Measurements from ENCODE around the gene GINS2.

GINS2 gene

GRCh38 chr16:85641776-85642176 lies 47.0 kb downstream of the GINS2 start:
- DNase-seq (ENCODE audit: low read depth in 2 of 3, low spot score in 2 of 3) = no peak

GRCh38 chr16:85641305-85641704 lies 47.4 kb downstream of the GINS2 start:
- DNase-seq (ENCODE audit: low read depth in 2 of 3, low spot score in 2 of 3) = no peak

DNA sequence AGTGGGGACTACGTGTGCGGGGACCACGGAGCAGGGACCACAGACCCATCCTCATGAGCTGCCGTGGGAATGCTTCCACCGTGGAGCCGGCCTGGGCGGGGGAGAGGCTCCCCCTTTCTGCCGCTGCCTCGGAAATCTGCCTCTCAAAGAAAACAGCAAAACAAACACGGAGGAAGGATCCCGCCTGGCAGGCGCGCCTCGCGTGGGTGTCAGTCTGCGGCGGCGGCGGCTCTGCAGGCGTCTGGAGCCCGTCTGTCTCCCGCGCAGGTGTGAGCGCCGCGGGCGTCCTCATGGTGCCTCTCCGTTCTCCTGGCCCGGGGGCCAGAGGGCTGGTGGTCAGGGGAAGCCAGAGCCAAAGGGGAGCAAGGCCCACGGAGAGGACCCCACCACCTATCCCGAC lies 48.2 kb downstream of the GINS2 start:
- no peak for DNase-seq (ENCODE audit: low read depth in 2 of 3, low spot score in 2 of 3)

DNA sequence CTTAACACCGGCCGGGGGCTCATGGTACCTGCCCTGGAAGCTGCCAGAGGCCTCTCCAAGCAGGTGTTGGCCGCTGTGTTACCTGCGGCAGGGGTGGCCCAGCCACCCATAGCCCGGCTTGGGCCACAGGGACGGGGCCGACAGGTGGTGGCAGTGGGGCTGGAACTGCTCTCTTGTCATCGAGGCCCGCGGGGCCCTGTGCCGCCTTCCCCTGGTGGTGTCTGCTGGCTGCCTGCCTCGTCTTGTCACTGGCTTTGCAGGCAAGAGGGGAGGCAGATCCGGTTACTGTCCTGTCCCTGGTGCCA lies 48.5 kb downstream of the GINS2 start:
- no peak for DNase-seq (ENCODE audit: low read depth in 2 of 3, low spot score in 2 of 3)

DNA sequence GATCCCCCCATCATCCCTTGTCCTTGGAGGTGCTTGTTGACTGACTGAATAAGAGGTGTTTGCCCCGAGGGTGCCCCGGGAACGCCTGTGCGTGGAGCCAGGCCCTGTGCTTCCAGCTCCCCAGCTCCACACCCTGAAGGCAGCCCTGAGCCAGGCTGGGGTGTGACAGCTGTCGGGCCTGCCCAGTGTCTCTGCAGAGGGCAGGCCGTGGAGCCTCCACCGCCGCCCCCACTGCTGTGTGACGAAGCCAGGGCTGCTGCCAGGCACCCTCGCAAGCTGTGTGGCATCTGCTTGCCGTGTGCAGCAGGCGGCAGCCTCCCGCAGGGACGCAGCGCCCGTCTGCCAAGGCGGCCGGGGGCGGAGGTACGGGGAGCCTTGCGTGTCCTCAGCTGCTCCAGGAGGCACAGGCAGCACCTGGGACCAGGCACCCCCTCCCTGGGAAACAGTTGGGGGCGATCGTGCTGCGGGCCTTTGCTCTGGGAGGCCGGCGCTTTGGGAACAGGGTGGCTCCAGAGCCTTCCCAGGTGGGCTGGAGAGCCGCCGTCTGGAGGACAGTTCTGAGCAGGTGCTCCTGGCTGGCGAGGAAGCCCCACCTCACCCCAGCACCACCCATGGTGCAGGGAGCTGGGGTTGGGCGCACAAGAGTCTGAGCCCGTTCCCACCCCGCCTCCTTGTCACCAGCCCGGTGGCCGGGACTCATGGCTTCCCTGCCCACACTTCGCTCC lies 49.1 kb downstream of the GINS2 start:
- DNase-seq (ENCODE audit: low read depth in 2 of 3, low spot score in 2 of 3) = no peak

DNA sequence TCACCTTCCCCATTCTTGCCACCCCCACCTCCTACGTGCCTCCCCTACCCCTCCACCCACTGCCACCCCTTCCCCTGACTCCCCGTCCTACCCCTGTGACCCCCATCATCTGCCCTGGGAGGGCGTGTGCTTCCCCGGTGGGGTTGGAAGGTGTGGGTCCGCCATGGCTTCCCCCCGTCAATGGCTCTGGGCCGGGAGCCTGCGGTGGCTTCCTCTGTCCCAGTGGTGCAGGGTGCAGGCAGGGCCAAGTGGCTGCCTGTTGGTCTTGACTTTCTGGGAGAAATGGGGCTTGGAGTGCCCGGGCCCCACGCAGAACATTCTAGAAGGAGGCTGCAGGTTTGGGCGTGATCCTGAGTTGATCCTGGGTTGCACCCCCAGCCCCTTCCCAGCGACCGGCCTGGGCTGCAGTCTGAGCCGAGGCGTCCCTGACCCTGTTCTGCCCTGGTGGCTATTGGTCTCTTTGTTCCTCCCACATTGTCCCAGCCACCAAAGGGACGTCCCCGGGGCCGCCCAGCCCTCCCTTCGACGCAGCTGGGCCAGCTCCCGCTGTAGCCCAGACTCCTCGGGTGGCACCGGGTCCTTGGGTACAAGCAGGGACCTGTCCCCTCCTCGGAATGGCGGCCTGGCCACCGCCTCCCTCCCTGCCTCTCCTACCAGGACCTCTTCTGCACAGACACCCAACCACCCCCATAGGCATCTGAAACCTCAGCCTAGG lies 49.9 kb downstream of the GINS2 start:
- no peak for DNase-seq (ENCODE audit: low read depth in 2 of 3, low spot score in 2 of 3)

- no peak for DNase-seq (ENCODE audit: low read depth in 2 of 3, low spot score in 2 of 3)
Observed at GRCh38 chr16:85637808-85638647, 50.7 kb downstream of the GINS2 start.

DNA sequence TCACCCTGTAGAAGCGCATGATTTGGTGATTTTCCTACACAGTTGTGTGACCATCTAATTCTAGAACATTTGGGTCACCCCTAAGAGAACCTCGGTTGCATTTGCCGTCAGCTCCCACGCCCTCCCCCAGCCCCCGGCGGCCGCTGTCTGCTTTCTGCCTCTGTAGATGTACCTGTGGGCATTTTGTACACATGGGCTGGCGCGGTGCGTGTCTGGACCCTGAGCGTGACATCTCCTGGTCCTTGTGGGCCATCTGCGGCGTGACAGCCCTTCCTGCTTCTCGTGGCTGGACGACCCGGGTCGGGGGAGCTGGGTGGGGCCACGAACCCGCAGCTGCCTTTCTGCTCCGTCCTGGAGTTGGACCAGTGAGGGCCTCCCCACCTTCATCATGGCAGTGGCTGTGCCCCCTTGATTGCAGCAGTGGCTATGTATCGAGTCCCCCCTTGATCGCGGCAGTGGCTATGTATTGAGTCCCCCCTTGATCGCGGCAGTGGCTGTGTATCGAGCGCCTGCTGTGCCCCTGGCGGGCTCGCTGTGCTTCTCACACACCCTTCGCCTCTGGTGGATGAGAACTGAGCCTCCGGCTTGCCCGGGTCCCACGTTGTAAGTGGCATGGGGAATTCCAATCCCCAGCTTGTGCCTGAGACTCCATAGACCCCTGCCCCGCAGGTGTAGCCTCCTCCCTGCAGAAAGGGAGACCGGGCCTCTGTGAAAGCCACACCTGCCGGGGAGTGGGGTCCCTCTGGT lies 51.5 kb downstream of the GINS2 start:
- no peak for DNase-seq (ENCODE audit: low read depth in 2 of 3, low spot score in 2 of 3)

DNA sequence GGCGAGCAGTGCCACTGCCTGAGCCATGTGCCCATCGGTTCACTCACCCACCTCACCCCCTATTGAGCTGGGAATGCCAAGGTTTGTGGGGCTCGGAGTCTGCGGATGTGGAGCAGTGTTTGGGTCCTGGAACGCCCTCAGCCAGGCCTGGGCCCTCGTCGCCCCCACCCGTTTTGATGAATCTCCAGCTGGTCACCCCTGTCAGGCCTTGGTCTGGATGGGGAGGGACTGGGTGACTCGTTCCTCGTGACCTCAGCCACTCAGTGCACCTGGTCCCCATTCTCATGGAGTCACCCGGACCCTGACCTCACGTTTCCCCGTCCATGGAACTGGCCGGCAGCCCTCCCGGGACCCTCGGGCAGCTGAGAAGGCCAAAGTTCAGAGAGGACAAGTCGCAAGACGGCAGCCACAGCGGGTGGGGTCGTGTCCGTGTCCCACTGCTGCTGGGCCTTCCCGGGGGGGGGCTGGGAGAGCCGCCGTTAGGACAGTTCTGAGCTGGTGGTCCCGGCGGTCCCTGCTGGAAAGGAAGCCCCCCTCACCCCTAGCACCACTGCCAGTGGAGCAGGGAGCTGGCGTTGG lies 52.4 kb downstream of the GINS2 start:
- DNase-seq (ENCODE audit: low read depth in 2 of 3, low spot score in 2 of 3) = no peak

- DNase-seq (ENCODE audit: low read depth in 2 of 3, low spot score in 2 of 3) = no peak
Observed at GRCh38 chr16:85635545-85636140, 53.1 kb downstream of the GINS2 start.

DNA sequence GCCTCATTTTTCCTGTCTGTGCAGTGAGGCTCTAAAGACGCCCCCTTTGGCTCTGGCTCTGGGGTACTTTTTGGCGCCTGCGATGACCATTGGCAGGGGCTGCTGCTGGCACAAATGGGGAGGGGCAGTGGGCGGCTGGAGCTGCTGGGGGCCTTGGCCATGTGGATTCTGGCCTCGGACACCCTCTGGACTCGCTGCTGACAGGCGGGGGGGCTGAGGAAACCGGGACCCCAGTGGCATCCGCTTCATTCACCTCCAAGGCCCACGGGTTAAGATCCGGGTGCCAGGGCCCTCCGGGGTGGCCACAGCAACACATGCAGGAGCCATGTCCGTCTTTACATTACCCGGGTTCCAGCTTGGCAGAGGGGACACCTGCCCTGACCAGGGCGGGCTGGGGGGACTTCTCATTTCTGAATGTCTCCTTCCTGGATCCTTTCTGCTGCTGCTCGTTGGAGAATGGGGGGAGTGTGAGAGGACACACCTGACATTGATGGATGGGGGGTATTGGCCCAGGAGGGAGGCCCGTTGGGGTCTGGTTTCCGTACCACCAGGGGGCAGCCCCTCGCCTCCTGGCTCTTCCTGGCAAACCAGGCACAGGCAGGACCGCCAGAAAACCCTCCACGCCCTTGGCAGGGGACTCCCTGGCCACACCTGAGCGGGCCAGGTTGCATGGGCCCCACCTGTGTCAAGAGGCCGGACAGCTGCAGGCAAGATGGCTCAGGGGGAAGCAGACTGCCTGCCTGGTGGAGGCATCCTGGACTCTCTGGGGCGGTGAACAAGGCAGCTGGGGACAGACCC lies 53.8 kb downstream of the GINS2 start:
- no peak for DNase-seq (ENCODE audit: low read depth in 2 of 3, low spot score in 2 of 3)

DNA sequence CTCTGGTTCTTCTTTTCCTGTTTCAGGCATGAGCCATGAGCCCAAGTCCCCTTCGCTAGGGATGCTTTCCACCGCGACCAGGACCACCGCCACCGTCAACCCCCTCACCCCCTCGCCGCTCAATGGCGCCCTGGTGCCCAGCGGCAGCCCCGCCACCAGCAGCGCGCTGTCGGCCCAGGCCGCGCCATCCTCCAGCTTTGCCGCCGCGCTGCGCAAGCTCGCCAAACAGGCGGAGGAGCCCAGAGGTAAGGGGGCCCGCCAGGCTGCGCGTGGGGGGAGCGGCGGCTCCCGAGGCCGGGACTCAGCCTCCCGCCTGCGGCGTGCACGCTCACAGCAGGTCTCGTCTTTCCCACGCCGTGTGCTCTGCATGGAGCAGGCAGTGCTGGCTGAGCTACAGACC lies 54.9 kb downstream of the GINS2 start:
- no peak for DNase-seq (ENCODE audit: low read depth in 2 of 3, low spot score in 2 of 3)

DNA sequence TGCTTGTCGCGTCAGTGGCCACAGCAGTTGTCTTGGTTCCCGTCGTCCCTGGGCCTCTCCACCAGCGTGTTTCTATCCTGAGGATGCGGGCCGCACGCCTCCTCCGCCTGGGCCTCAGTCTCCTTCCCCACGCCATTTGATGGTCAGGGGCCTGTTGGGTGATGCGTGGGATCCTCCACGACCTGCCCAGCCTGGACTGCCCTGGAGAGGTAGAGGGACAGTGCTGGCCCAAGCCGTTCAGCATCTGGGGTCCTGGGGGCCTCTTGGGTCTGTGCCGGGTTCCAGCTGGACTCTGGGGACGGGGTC lies 55.4 kb downstream of the GINS2 start:
- no peak for DNase-seq (ENCODE audit: low read depth in 2 of 3, low spot score in 2 of 3)

GRCh38 chr16:85632709-85633437 lies 55.9 kb downstream of the GINS2 start:
- DNase-seq (ENCODE audit: low read depth in 2 of 3, low spot score in 2 of 3) = no peak

DNA sequence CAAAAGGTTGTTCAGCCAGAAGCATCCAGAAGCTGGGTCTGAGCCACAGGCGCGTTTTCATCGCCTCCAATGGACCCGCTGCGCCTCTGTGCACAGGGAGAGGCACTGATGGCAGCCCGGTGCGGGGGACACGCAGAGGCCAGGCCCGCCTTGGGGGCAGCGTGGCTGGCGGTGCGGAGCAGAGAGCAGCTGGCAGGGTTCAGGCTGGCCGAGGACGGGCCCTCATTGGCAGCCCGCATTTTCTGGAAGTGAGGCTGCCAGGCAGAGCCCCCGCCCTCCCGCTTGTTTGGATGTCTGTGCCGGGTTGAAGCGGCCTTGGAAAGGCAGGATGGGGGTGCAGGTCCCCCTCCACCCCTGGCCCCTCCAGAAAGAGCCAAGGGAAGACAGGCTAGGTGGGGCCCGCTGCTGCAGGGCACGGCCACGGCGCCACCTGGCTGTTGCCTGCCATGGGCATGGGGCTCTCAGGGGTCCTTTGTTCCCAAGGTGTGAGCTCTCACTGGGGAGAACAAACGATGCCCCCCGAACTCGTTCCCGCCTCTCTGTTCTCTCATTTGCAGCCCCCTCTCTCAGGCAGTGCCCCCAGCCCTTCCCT lies 56.9 kb downstream of the GINS2 start:
- DNase-seq (ENCODE audit: low read depth in 2 of 3, low spot score in 2 of 3) = no peak

DNA sequence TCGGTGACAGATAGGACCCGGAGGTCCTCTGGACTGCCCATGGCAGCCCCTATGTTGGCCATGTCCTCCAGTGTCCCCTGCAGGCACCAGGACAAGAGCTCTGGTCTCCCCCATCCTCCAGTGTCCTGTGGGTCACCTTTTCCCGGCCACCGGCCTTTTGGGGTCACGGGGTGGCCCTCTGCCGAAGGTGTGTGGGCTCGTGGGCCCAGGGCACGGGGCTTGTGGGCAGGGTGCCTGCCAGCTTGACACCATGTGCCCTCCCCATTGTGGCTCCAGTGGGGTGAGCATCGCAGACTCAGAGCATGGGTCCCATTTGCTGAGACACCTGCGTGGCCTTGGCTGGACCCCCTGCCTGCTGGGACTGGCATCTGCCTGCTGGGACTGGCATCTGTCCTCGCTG lies 57.5 kb downstream of the GINS2 start:
- DNase-seq (ENCODE audit: low read depth in 2 of 3, low spot score in 2 of 3) = no peak

- no peak for DNase-seq (ENCODE audit: low read depth in 2 of 3, low spot score in 2 of 3)
Observed at GRCh38 chr16:85629853-85630252, 58.9 kb downstream of the GINS2 start.

GRCh38 chr16:85629326-85629725 lies 59.4 kb downstream of the GINS2 start:
- no peak for DNase-seq (ENCODE audit: low read depth in 2 of 3, low spot score in 2 of 3)

- DNase-seq (ENCODE audit: low read depth in 2 of 3, low spot score in 2 of 3) = no peak
Observed at GRCh38 chr16:85628645-85629044, 60.1 kb downstream of the GINS2 start.

All from activated CD8-positive, alpha-beta memory T cell treated with anti-CD3 and anti-CD28 coated beads for 48 hours (primary cell).